Measurements from ENCODE around the gene BPI.
"Not testable (repeated sequence)": the region's sequence is repeated elsewhere in the genome, so short reads cannot be mapped to it uniquely, and the experiment has no call there.

Gene BPI

GRCh38 chr20:38304845-38305447 is 990 bp downstream of the BPI start:
- DNase-seq (ENCODE audit: low read depth in 2 of 2) = no peak

- no peak for DNase-seq (ENCODE audit: low read depth in 2 of 2)
Measured at GRCh38 chr20:38305541-38305940, 1.6 kb downstream of the BPI start.

- no peak for DNase-seq (ENCODE audit: low read depth in 2 of 2)
Measured at GRCh38 chr20:38306379-38306778, 2.4 kb downstream of the BPI start.

- no peak for DNase-seq (ENCODE audit: low read depth in 2 of 2)
Measured at GRCh38 chr20:38307371-38308046, 3.6 kb downstream of the BPI start.

GRCh38 chr20:38308047-38308438 is 4.1 kb downstream of the BPI start:
- DNase-seq (ENCODE audit: low read depth in 2 of 2) = no peak

GRCh38 chr20:38308447-38308846 is 4.5 kb downstream of the BPI start:
- no peak for DNase-seq (ENCODE audit: low read depth in 2 of 2)

- DNase-seq (ENCODE audit: low read depth in 2 of 2) = no peak
Measured at GRCh38 chr20:38311091-38311490, 7.1 kb downstream of the BPI start.

GRCh38 chr20:38311491-38311890 is 7.5 kb downstream of the BPI start:
- no peak for DNase-seq (ENCODE audit: low read depth in 2 of 2)

- DNase-seq (ENCODE audit: low read depth in 2 of 2) = no peak
Measured at GRCh38 chr20:38313676-38314075, 9.7 kb downstream of the BPI start.

- DNase-seq (ENCODE audit: low read depth in 2 of 2) = not testable (repeated sequence)
Measured at GRCh38 chr20:38314350-38314749, 10.4 kb downstream of the BPI start.

GRCh38 chr20:38315290-38315966 is 11.5 kb downstream of the BPI start:
- DNase-seq (ENCODE audit: low read depth in 2 of 2) = no peak

- no peak for DNase-seq (ENCODE audit: low read depth in 2 of 2)
Measured at GRCh38 chr20:38316341-38316740, 12.4 kb downstream of the BPI start.

- DNase-seq (ENCODE audit: low read depth in 2 of 2) = no peak
Measured at GRCh38 chr20:38317422-38317821, 13.5 kb downstream of the BPI start.

- no peak for DNase-seq (ENCODE audit: low read depth in 2 of 2)
Measured at GRCh38 chr20:38320221-38320620, 16.3 kb downstream of the BPI start.

- no peak for DNase-seq (ENCODE audit: low read depth in 2 of 2)
Measured at GRCh38 chr20:38321959-38322598, 18.1 kb downstream of the BPI start.

- no peak for DNase-seq (ENCODE audit: low read depth in 2 of 2)
Measured at GRCh38 chr20:38324159-38324558, 20.2 kb downstream of the BPI start.

GRCh38 chr20:38325167-38325566 is 21.2 kb downstream of the BPI start:
- DNase-seq (ENCODE audit: low read depth in 2 of 2) = no peak

- no peak for DNase-seq (ENCODE audit: low read depth in 2 of 2)
Measured at GRCh38 chr20:38325905-38326304, 21.9 kb downstream of the BPI start.

GRCh38 chr20:38326309-38326708 is 22.4 kb downstream of the BPI start:
- DNase-seq (ENCODE audit: low read depth in 2 of 2) = no peak

- no peak for DNase-seq (ENCODE audit: low read depth in 2 of 2)
Measured at GRCh38 chr20:38330638-38331037, 26.7 kb downstream of the BPI start.

GRCh38 chr20:38331245-38331644 is 27.3 kb downstream of the BPI start:
- DNase-seq (ENCODE audit: low read depth in 2 of 2) = no peak

GRCh38 chr20:38331814-38332213 is 27.9 kb downstream of the BPI start:
- no peak for DNase-seq (ENCODE audit: low read depth in 2 of 2)

- no peak for DNase-seq (ENCODE audit: low read depth in 2 of 2)
Measured at GRCh38 chr20:38334016-38334415, 30.1 kb downstream of the BPI start.
